NCI-H1436 treated with DMSO at 0.1 percent for 48 hours (cell line): Measurements from ENCODE around the gene ZNF577.
"Not testable (repeated sequence)": the region's sequence is repeated elsewhere in the genome, so short reads cannot be mapped to it uniquely, and the experiment has no call there.

ENCODE experiments used
- DNase-seq: peaks from one replicate; lab custom pipeline; 2025; lab: John Stamatoyannopoulos, UW

Gene ZNF577

GRCh38 chr19:51887522-51888498 is at the start of gene ZNF577:
TSS of gene ZNF577 (minus strand) at chr19:51887951. CDS start at chr19:51880382, 7,569 bp downstream.
- DNase-seq = no peak

- no peak for DNase-seq
Measured at GRCh38 chr19:51931921-51932320, 44.2 kb upstream of the ZNF577 start.

- no peak for DNase-seq
Measured at GRCh38 chr19:51927859-51928258, 40.1 kb upstream of the ZNF577 start.

GRCh38 chr19:51926784-51927741 is 39.3 kb upstream of the ZNF577 start, which contains the start of gene ZNF613:
TSS of gene ZNF613 (plus strand) at chr19:51927472. CDS start at chr19:51936221, 8,749 bp downstream.
- DNase-seq = peak; percentile 80

- DNase-seq = no peak
Measured at GRCh38 chr19:51926426-51926783, 38.7 kb upstream of the ZNF577 start.

- no peak for DNase-seq
Measured at GRCh38 chr19:51921949-51922348, 34.2 kb upstream of the ZNF577 start.

- DNase-seq = no peak
Measured at GRCh38 chr19:51919606-51920005, 31.9 kb upstream of the ZNF577 start.

GRCh38 chr19:51916167-51916566 is 28.4 kb upstream of the ZNF577 start:
- DNase-seq = no peak

- no peak for DNase-seq
Measured at GRCh38 chr19:51915324-51915867, 27.6 kb upstream of the ZNF577 start.

- DNase-seq = not testable (repeated sequence)
Measured at GRCh38 chr19:51907981-51908380, 20.2 kb upstream of the ZNF577 start.

GRCh38 chr19:51906108-51906507 is 18.4 kb upstream of the ZNF577 start:
- DNase-seq = not testable (repeated sequence)

GRCh38 chr19:51905639-51906038 is 17.9 kb upstream of the ZNF577 start:
- DNase-seq = not testable (repeated sequence)

GRCh38 chr19:51905206-51905605 is 17.5 kb upstream of the ZNF577 start:
- no peak for DNase-seq

GRCh38 chr19:51904331-51905165 is 16.8 kb upstream of the ZNF577 start, which contains the start of gene ZNF649:
TSS of gene ZNF649 (minus strand) at chr19:51905017. CDS start at chr19:51900107, 4,910 bp downstream.
- peak; percentile 62 for DNase-seq

- no peak for DNase-seq
Measured at GRCh38 chr19:51903192-51903591, 15.4 kb upstream of the ZNF577 start.

- no peak for DNase-seq
Measured at GRCh38 chr19:51901860-51902259, 14.1 kb upstream of the ZNF577 start.

GRCh38 chr19:51891193-51891747 is 3.5 kb upstream of the ZNF577 start:
- DNase-seq = no peak

GRCh38 chr19:51889934-51890333 is 2.2 kb upstream of the ZNF577 start:
- DNase-seq = no peak

- DNase-seq = no peak
Measured at GRCh38 chr19:51884713-51885112, 3.0 kb downstream of the ZNF577 start.

GRCh38 chr19:51882518-51882917 is 5.2 kb downstream of the ZNF577 start:
- DNase-seq = no peak

- DNase-seq = no peak
Measured at GRCh38 chr19:51873097-51873496, 14.7 kb downstream of the ZNF577 start.
